Testis (tissue), 3 donors: Measurements from ENCODE around the gene GALM. TPM values are rescaled to one million over a fixed set of nuclear protein-coding genes. Genes with fewer than 3 reads are reported as not detected.

ENCODE experiments used
- DNase-seq: peaks from one replicate; pipeline ENCODE4 v3.0.0-alpha.2; 2019
- H3K27ac ChIP-seq, 2 donors: fragments of 200-600 bp; sonication (generic); one replicate each; pipeline ENCODE4 v1.5.1; 2019
- H3K27me3 ChIP-seq: fragments of 200-600 bp; sonication (generic); one replicate; pipeline ENCODE4 v1.5.1; 2019
- H3K36me3 ChIP-seq: fragments of 200-600 bp; sonication (generic); one replicate; pipeline ENCODE4 v1.5.1; 2017; ENCODE audit warnings: low read depth; ENCODE audit errors: missing control alignments
- H3K4me1 ChIP-seq: fragments of 200-600 bp; sonication (generic); one replicate; pipeline ENCODE4 v1.5.1; 2019
- H3K4me3 ChIP-seq, 2 donors: fragments of 200-600 bp; sonication (generic); one replicate each; pipeline ENCODE4 v1.5.1; 2017 to 2019
- H3K9me3 ChIP-seq: fragments of 200-600 bp; sonication (generic); one replicate; pipeline ENCODE4 v1.5.1; 2017
- POLR2A ChIP-seq: fragments of 450-650 bp; IDR thresholded peaks from one replicate; pipeline ENCODE4 v1.6.1; 2017; ENCODE audit warnings: antibody characterized with exemption, mild to moderate bottlenecking, moderate library complexity
- WGBS, 2 donors: methylation state at CpG; one replicate each; pipeline ENCODE4 v1.1.5; 2018; 5-methylcytosine and 5-hydroxymethylcytosine counted together
- intact Hi-C: fragments of 100-400 bp; cut with DNase I; formaldehyde crosslinking; loops from one replicate; pipeline ENCODE4 v1.15.1; 2023; ENCODE audit warnings: low total_unique reads
- polyA plus RNA-seq: library from polyadenylated mRNA; stranded (reverse); fragments of 350-450 nt; fragmentation: Illumina TruSeq; extraction: RNeasy Lipid Tissue Mini Kit (QIAGEN cat#74804); gene quantifications from one replicate; pipeline ENCODE4 v1.2.3, GENCODE V29; 2014; ENCODE audit warnings: low read depth, low replicate concordance; ENCODE audit not compliant: insufficient read depth
- total RNA-seq, 2 donors: library from RNA; depleted of rRNA; stranded (reverse); fragments of >200 nt; gene quantifications; one replicate each; pipeline ENCODE4 v1.2.3, GENCODE V29; 2016
- TF ChIP-seq, protein P1 (sequence below), 3 experiments: fragments of 450-650 bp in 2 of 3; fragments of 200-600 bp in 1 of 3; sonication (generic) in 1 of 3; IDR thresholded peaks; one replicate each; pipeline ENCODE4 v1.5.1; 2016 to 2019; ENCODE audit warnings: antibody characterized with exemption in 3 of 3, mild to moderate bottlenecking in 2 of 3, moderate library complexity in 1 of 3

GALM gene
- total and polyA plus RNA-seq, 3 donors from 2014 or later = 8.5 to 11.8 (median 9.1) TPM

DNA sequence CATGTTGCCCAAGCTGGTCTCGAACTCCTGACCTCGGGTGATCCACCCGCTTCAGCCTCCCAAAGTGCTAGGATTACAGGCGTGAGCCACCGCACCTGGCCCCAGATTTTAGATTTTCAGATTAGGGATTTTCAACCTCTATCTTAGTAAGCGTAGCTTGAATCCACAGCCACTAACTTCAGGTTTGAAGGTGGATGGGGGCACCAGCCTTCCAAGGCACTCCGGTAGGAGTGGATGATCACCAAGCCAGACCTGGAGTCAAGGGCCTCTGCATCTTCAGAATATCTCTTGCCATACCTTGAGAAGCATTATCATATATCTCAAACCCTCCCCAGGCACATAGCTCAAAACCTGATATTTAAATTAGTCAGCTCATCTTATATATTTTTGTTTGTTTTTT lies 17.9 kb downstream of the GALM start:
- Histone ChIP-seq H3K9me3 (no peaks in the 10 kb centered on the region), H3K4me3 (no peak overlapping the region), H3K36me3 (no peaks in the 10 kb centered on the region), H3K27me3 (no peaks in the 10 kb centered on the region), H3K27ac (no peak overlapping the region), H3K4me1 (peaks cover 5% of the 10 kb centered on the region)
- TF ChIP-seq, protein P1, sequence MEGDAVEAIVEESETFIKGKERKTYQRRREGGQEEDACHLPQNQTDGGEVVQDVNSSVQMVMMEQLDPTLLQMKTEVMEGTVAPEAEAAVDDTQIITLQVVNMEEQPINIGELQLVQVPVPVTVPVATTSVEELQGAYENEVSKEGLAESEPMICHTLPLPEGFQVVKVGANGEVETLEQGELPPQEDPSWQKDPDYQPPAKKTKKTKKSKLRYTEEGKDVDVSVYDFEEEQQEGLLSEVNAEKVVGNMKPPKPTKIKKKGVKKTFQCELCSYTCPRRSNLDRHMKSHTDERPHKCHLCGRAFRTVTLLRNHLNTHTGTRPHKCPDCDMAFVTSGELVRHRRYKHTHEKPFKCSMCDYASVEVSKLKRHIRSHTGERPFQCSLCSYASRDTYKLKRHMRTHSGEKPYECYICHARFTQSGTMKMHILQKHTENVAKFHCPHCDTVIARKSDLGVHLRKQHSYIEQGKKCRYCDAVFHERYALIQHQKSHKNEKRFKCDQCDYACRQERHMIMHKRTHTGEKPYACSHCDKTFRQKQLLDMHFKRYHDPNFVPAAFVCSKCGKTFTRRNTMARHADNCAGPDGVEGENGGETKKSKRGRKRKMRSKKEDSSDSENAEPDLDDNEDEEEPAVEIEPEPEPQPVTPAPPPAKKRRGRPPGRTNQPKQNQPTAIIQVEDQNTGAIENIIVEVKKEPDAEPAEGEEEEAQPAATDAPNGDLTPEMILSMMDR (IDR thresholded peaks at IDR 0.05) = no peak
- TF ChIP-seq POLR2A = no peak
- no peak for DNase-seq
- intact Hi-C loops = no loop called here
- WGBS, 2 donors = 95 to 98% methylated on average over 7 of the region's 7 CpGs

DNA sequence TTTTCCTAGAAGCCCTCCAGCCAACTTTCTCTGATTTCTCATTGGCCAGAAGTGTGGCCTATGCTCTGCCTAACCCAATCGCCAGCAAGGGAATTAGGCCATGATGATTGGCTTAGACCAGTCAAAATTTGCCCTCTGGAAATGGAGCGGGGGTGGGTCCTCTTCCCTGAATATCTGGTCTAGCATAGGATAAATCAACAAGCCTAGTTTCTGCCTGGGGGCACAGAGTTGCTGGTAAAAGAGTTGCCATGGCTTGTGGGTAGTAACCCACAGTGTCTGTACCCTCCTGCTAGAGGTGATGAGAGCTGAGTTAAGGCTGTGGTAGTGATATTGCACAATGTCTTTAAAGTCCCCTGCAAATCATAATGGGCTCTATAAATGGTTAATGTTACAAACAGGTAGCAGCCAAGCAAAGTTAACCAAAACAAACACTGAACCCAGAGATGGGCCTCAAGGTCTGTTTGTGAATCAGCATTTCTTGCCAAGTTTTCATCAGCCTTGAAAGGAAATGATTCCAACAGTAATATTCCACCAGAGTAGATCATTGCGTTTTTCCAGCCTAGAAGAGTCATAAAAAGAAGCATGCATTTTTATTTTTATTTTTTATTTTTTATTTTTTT lies 19.3 kb downstream of the GALM start:
- no peak for TF ChIP-seq POLR2A
- H3K27me3 ChIP-seq = no peaks in the 10 kb centered on the region
- no peaks in the 10 kb centered on the region for H3K9me3 ChIP-seq
- no peaks in the 10 kb centered on the region for H3K36me3 ChIP-seq
- DNase-seq = no peak
- intact Hi-C loops = no loop called here
- peak overlapping the region; percentile 15 to 43 for H3K27ac ChIP-seq
- WGBS, 2 donors = 73 to 85% methylated on average over 3 of the region's 3 CpGs
- peaks cover 5% of the 10 kb centered on the region for H3K4me1 ChIP-seq
- no peak overlapping the region for H3K4me3 ChIP-seq

DNA sequence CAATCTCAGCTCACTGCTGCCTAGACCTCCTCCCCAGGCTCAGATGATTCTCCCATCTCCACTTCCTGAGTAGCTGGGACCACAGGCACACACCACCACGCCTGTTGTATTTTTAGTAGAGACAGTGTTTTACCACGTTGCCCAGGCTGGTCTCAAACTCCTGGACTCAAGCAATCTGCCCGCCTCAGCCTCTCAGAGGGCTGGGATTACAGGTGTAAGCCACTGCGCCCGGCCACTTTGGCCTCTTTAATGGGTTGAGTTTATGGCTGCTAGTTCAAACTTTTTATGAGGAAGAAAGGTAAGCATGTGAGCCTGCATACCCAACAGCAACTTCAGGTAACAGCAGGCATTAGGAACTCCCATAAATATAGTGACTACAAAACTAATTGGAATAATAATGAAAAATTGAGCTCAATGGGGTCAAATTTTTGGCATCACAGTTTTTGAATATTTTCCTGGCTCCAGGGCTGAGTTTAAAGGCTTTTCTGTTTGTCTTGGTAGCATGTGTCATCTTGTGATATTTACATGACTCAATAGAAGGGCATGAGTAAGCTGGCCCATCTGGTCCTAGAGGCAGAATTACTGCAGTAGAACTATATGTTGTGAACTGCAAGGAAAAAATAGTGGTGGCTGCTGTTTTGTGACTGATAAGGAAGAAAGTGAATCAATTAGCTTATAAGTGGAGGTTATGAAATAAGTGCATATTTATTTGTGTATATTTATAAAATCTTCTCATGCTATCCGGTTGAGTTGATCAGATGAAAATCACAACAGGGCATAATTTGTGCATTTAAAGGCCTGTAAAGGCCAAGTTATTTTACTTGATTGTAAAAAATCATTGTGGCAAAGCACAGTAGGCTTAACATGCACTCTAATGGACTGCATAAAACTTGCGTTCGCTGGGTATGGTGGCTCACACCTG lies 24.8 kb downstream of the GALM start:
- no peak for DNase-seq
- H3K4me1 ChIP-seq = peaks cover 6% of the 10 kb centered on the region
- 88 to 91% methylated on average over 8 of the region's 8 CpGs for WGBS, 2 donors

DNA sequence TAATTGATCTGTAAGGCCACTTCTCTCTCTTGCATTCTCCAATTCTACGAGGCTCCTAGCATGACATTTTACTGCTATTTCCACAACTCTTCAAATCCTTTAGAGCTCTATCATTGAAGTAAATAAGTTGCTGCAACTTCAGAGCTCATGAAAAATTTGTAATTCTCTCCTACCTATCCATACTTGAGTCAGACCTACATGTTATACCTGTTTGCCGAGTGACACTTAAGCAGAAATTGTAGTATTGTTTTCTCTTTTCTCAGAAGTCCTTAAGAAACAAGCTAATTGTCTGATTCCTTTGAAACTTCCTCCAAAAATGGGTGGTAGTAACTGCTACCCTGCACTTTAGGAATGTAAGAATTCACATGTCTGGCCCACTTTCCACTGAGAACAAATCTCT lies 26.1 kb downstream of the GALM start:
- H3K27ac ChIP-seq = no peak overlapping the region
- H3K4me1 ChIP-seq = peaks cover 6% of the 10 kb centered on the region
- TF ChIP-seq, protein P1 (IDR thresholded peaks at IDR 0.05) = no peak
- TF ChIP-seq POLR2A = no peak
- DNase-seq = no peak
- H3K27me3 ChIP-seq = no peaks in the 10 kb centered on the region
- H3K36me3 ChIP-seq = no peaks in the 10 kb centered on the region
- no peak overlapping the region for H3K4me3 ChIP-seq
- 93 to 95% methylated on average over 2 of the region's 2 CpGs for WGBS, 2 donors
- intact Hi-C loops = no loop called here
- H3K9me3 ChIP-seq = no peaks in the 10 kb centered on the region

More for the DNA sequence above, 24.8 kb downstream of the GALM start:
- H3K27ac ChIP-seq = no peak overlapping the region
- no peaks in the 10 kb centered on the region for H3K36me3 ChIP-seq
- H3K27me3 ChIP-seq = no peaks in the 10 kb centered on the region
- H3K4me3 ChIP-seq = no peak overlapping the region
- no peaks in the 10 kb centered on the region for H3K9me3 ChIP-seq
- intact Hi-C loops = no loop called here
- TF ChIP-seq, protein P1 (IDR thresholded peaks at IDR 0.05) = no peak
- no peak for TF ChIP-seq POLR2A

DNA sequence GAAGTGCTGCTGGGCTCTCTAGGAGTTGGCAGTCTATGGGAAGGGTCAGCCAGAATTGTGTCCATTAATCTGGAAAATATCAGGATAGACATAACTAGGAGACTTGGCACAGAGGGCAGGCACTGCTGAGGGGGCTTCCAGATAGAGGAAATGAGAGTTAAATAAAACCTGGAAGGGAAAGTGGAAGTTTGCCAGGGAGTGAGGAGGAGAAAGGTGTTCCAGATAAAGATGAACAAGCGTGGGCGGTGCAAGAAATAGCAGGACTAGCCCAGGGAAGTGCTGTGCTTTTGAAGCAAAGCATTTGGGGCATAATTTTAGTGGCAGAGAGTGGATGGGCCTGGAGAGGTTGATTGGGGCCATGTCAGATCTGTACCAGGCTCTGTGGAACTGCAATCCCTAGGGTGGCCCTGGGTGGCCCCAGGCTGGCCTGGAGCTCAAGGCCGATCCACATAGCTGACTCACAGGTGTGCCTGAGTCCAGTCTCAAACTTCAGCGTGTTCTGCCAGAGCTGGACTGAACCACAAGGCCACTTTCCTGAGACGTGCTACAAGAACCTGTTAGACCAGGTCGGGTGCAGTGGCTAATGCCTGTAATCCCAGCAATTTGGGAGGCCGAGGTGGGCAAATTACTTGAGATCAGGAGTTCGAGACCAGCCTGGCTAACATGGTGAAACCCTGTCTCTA lies 26.9 kb downstream of the GALM start:
- no peak for DNase-seq
- no peak for TF ChIP-seq POLR2A
- TF ChIP-seq, protein P1 (IDR thresholded peaks at IDR 0.05) = no peak
- Histone ChIP-seq H3K36me3 (no peaks in the 10 kb centered on the region), H3K4me3 (no peak overlapping the region), H3K4me1 (peaks cover 12% of the 10 kb centered on the region), H3K27me3 (no peaks in the 10 kb centered on the region), H3K9me3 (no peaks in the 10 kb centered on the region), H3K27ac (no peak overlapping the region)
- 74 to 77% methylated on average over 7 to 8 of the region's 8 CpGs for WGBS, 2 donors
- intact Hi-C loops = no loop called here
